PC-3 (cell line): ENCODE data around the gene TMEM132E.

ENCODE experiments used
- EZH2phosphoT487 ChIP-seq: fragments of 300-600 bp; sonication (generic); IDR thresholded peaks from 2 replicates; pipeline ENCODE4 v1.6.1; 2018; ENCODE audit warnings: mild to moderate bottlenecking, antibody characterized with exemption, low read length, borderline replicate concordance
- TF ChIP-seq, protein P1 (sequence below): fragments of 300-600 bp; sonication (generic); conservative IDR thresholded peaks from 2 replicates; pipeline ENCODE4 v1.5.1; 2017; ENCODE audit warnings: antibody characterized with exemption, low read depth, mild to moderate bottlenecking, low read length

DNA sequence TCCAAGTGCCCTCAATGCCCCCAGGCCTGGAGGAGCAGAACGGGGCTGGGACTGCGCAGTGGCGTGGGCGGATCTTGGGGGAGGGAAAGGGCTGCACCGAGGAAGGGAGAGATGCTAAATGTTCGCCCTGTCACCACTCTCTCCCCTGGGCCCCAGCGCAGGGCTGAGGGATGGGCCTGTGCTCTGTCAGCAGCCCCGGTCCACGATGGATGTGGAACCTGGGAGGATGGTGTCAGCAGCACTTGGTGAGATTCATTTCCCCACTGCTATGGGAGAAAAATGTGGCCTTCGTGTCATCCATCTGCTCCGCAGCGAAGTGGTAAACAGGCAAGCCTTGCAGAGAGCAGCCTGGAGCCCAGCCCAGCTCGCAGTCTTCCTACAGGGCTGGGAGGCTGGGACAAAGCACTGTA, 72.0 kb downstream of the TMEM132E start:
- TF ChIP-seq, protein P1, sequence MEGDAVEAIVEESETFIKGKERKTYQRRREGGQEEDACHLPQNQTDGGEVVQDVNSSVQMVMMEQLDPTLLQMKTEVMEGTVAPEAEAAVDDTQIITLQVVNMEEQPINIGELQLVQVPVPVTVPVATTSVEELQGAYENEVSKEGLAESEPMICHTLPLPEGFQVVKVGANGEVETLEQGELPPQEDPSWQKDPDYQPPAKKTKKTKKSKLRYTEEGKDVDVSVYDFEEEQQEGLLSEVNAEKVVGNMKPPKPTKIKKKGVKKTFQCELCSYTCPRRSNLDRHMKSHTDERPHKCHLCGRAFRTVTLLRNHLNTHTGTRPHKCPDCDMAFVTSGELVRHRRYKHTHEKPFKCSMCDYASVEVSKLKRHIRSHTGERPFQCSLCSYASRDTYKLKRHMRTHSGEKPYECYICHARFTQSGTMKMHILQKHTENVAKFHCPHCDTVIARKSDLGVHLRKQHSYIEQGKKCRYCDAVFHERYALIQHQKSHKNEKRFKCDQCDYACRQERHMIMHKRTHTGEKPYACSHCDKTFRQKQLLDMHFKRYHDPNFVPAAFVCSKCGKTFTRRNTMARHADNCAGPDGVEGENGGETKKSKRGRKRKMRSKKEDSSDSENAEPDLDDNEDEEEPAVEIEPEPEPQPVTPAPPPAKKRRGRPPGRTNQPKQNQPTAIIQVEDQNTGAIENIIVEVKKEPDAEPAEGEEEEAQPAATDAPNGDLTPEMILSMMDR: no peak
- TF ChIP-seq EZH2phosphoT487: no peak
